Measurements from ENCODE around the gene ZDHHC24.

Gene ZDHHC24

GRCh38 chr11:66473167-66473566 lies 72.7 kb downstream of the ZDHHC24 start:
- no peak for ATAC-seq (ENCODE audit: low read depth)

GRCh38 chr11:66472054-66472453 lies 73.8 kb downstream of the ZDHHC24 start:
- Histone ChIP-seq H3K4me3 (ENCODE audit: severe bottlenecking) (no peak overlapping the region), H3K27ac (ENCODE audit: poor library complexity, severe bottlenecking) (no peak overlapping the region), H3K27me3 (ENCODE audit: insufficient read depth, poor library complexity, severe bottlenecking) (no peaks in the 10 kb centered on the region), H3K36me3 (ENCODE audit: low read depth) (peaks cover 20% of the 10 kb centered on the region), H3K9me3 (ENCODE audit: severe bottlenecking) (no peaks in the 10 kb centered on the region), H3K4me1 (ENCODE audit: insufficient read depth, poor library complexity, severe bottlenecking) (no peaks in the 10 kb centered on the region)
- DNase-seq (ENCODE audit: low spot score) (no peak), ATAC-seq (ENCODE audit: low read depth) (no peak)
- TF ChIP-seq CTCF (IDR thresholded peaks at IDR 0.05; ENCODE audit: poor library complexity, severe bottlenecking) = no peak

More at GRCh38 chr11:66473167-66473566, 72.7 kb downstream of the ZDHHC24 start:
- Histone ChIP-seq H3K27ac (ENCODE audit: poor library complexity, severe bottlenecking) (no peak overlapping the region), H3K9me3 (ENCODE audit: severe bottlenecking) (no peaks in the 10 kb centered on the region), H3K36me3 (ENCODE audit: low read depth) (peaks cover 20% of the 10 kb centered on the region), H3K4me3 (ENCODE audit: severe bottlenecking) (no peak overlapping the region), H3K27me3 (ENCODE audit: insufficient read depth, poor library complexity, severe bottlenecking) (no peaks in the 10 kb centered on the region), H3K4me1 (ENCODE audit: insufficient read depth, poor library complexity, severe bottlenecking) (no peaks in the 10 kb centered on the region)
- TF ChIP-seq CTCF (IDR thresholded peaks at IDR 0.05; ENCODE audit: poor library complexity, severe bottlenecking) = no peak
- DNase-seq (ENCODE audit: low spot score) = no peak

GRCh38 chr11:66471142-66471541 lies 74.7 kb downstream of the ZDHHC24 start:
- Histone ChIP-seq H3K27ac (ENCODE audit: poor library complexity, severe bottlenecking) (no peak overlapping the region), H3K4me1 (ENCODE audit: insufficient read depth, poor library complexity, severe bottlenecking) (no peaks in the 10 kb centered on the region), H3K27me3 (ENCODE audit: insufficient read depth, poor library complexity, severe bottlenecking) (no peaks in the 10 kb centered on the region), H3K9me3 (ENCODE audit: severe bottlenecking) (no peaks in the 10 kb centered on the region), H3K36me3 (ENCODE audit: low read depth) (peaks cover 20% of the 10 kb centered on the region), H3K4me3 (ENCODE audit: severe bottlenecking) (no peak overlapping the region)
- TF ChIP-seq CTCF (IDR thresholded peaks at IDR 0.05; ENCODE audit: poor library complexity, severe bottlenecking) = no peak
- no peak for DNase-seq (ENCODE audit: low spot score)
- no peak for ATAC-seq (ENCODE audit: low read depth)

Data from RWPE2 (cell line).